GM12874 (cell line): ENCODE data around the gene BBS9.

Experiments
- TF ChIP-seq, protein P1 (sequence below): IDR thresholded peaks from 2 replicates; pipeline ENCODE4 v1.5.1; 2011; ENCODE audit warnings: low read depth, mild to moderate bottlenecking, control low read depth, low read length, moderate library complexity; ENCODE audit not compliant: insufficient read depth

The BBS9 gene

DNA sequence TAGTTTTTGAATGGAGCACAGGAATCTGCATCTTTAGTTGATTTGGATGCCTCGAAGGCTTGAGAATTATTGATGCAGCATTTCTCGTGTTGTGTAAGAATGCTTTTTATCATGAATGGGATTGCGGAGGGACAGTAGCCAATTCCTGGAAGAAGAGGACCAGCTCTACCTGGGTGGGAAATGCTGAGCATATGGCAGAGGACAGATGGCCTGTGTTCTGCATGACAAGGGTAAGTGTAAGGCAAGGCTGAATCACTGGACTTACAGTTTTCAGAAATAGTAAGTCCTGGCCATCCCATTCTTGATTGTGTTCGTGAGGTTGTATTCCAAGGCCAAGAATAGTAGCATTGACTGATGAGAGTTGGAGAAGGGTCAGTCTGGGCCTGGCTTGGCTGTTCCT, 36.1 kb upstream of the BBS9 start:
- TF ChIP-seq, protein P1, sequence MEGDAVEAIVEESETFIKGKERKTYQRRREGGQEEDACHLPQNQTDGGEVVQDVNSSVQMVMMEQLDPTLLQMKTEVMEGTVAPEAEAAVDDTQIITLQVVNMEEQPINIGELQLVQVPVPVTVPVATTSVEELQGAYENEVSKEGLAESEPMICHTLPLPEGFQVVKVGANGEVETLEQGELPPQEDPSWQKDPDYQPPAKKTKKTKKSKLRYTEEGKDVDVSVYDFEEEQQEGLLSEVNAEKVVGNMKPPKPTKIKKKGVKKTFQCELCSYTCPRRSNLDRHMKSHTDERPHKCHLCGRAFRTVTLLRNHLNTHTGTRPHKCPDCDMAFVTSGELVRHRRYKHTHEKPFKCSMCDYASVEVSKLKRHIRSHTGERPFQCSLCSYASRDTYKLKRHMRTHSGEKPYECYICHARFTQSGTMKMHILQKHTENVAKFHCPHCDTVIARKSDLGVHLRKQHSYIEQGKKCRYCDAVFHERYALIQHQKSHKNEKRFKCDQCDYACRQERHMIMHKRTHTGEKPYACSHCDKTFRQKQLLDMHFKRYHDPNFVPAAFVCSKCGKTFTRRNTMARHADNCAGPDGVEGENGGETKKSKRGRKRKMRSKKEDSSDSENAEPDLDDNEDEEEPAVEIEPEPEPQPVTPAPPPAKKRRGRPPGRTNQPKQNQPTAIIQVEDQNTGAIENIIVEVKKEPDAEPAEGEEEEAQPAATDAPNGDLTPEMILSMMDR: no peak

DNA sequence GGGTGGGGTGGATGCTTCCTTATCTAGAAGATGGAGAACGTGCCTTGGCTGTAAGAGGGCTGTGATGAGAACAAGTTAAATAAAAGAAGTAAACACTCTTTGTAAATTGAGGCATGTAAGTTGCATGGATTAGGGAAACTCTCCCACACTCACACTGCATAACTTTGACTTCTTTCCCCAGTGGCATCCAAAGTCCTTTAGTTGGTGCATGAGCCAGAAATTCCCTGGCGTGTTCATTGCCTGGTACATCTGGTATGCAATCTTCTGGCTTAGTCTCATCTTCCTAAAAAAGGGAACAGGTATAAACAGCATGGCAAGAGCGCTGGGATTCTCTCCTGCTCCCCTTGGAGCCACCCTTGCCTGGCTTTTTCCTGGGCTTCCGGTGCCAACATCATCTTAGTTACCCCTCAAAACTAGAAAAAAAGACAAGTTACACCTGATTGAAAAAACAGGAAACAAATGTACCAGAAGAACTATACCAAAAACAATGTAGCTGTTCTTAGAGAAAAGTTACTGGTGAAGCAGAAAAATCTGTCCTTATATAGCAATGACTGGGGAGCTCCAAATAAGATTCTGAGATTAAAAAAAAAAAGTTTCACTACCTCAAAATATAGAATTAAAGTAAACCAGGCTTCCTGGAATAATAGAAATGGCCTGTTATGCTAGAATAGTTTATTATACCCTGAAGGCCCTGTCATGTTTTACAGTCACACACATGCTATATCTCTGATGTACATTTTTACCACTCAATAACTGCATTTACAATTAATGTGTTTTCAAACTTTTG, 30.0 kb upstream of the BBS9 start:
- TF ChIP-seq, protein P1: no peak

DNA sequence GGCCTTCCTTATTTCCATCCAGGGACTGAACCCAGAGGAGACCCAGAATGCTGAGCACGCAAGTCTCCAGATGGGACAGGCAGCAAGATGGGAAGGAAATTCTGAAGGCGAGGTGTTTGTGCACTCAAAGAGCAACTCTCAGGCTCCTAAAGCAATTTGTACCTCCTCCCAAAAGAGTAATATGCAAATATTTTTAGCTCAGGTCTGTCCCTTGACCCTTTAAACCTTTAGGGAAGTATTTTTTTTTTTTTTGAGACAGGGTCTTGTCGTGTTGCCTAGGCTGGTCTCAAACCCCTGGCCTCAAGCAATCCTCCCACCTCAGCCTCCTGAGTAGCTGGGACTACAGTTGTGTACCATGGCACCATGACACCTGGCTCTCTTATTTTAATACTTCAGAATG, 28.6 kb upstream of the BBS9 start:
- TF ChIP-seq, protein P1: no peak

DNA sequence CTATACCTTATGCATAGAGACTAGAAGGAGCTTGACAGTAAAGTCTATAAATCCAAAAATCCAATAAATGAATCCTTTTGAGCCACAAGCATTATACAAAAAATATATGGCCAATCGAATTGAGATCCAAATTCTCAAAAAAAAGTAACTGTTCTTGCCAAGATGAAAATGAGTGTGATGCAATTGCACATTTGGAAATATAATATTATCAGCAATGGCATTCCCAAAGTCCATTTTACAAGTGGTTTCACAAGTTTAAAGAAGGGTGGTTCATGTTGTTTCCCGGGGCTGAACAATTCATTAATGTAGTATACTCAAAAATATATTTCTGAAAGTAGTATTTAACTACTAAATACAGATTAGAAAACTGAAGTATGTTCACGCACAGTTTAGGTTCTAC, 27.5 kb upstream of the BBS9 start:
- TF ChIP-seq, protein P1: no peak

DNA sequence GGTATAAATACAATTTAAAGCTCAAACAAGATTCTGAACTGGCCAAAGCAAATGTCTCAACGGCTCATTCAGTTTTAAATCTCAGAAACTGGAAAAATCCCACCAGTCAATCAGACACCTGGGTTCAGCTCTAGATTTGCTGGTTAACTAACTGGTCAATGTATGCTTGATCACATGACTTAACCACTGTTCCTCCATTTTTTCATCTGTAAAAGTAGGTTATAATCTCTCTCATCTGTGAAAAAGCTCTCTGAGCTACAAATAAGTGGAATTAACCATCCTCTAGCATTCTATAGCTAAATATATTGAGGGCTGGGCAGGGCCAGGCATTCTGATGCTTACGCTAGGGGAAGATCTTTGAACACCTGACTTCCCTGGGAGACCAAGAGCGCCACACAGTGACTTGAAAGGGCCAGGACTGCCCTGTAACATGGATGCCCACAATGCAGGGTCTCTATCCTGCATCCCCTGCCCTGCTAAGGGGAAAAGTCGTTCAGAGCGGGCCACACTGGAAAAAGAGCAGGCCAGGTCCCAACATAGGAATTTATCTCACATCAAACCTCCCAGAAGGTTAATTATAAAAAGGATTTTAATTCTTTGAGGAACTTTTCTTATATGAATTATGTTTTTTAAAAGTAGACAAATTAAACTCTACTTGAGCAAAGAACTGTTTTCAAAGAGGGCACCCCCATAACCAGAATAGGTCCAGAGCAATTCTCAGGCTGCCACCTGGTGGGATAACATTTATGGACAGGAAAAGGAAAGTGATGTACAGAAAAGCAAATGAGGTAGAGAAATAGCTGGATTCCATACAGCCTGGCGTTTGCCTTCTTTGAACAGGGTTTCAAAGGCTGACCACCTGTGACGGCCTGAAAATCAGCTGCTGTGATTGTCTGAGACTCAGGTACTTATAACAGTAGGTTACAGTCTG, 22.0 kb upstream of the BBS9 start:
- TF ChIP-seq, protein P1: peak; percentile 33; the same call in 1 of the 2 replicates

DNA sequence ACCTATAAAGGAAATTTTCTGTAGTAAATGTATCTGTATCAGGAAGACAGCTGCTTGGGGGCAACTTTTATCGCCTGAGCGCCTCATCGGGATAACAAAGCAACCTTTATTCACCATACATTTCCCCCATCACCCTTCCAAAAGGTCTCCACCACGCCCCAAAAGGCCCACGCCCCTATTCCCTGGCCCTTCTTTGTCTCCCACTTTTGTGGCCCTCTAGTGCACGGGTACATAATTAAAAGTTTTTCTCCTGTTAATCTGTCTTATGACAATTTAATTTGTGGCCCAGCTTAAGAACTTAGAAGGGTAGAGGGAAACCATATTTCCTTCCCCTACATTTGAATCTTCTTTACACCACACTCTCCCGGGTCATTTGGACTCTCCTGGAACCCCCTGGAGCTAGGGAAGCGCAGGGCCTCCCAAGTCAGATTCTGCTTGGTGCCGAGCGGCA, 20.8 kb upstream of the BBS9 start:
- TF ChIP-seq, protein P1: no peak
